Activated naive CD4-positive, alpha-beta T cell treated with anti-CD3 and anti-CD28 coated beads for 36 hours (primary cell): ENCODE data around the gene LHFPL2. TPM values are rescaled to one million over a fixed set of nuclear protein-coding genes. Genes with fewer than 3 reads are reported as not detected.

Source experiments
- CTCF ChIA-PET: fragments of 350-600 bp; sonication (Branson Sonifier 250); formaldehyde crosslinking; loops from one replicate; lab custom pipeline; 2021; ENCODE audit warnings: antibody characterized with exemption; lab: Charles Lee
- DNase-seq: peaks from one replicate; pipeline ENCODE4 v3.0.0-alpha.2; 2020
- H3K27ac Mint-ChIP-seq: one replicate; pipeline ENCODE4 v1.8.0; 2021; ENCODE audit warnings: mild to moderate bottlenecking, mixed read lengths
- H3K27me3 Mint-ChIP-seq: one replicate; pipeline ENCODE4 v1.8.0; 2021; ENCODE audit warnings: low read depth, mixed read lengths
- H3K36me3 Mint-ChIP-seq: one replicate; pipeline ENCODE4 v1.8.0; 2021; ENCODE audit warnings: low read depth, mixed read lengths
- H3K4me1 Mint-ChIP-seq: one replicate; pipeline ENCODE4 v1.8.0; 2021; ENCODE audit warnings: low read depth, mixed read lengths
- H3K4me3 Mint-ChIP-seq: one replicate; pipeline ENCODE4 v1.8.0; 2021; ENCODE audit warnings: mild to moderate bottlenecking, moderate library complexity, mixed read lengths
- H3K9me3 Mint-ChIP-seq: one replicate; pipeline ENCODE4 v1.8.0; 2021; ENCODE audit warnings: mixed read lengths
- intact Hi-C: fragments of 100-400 bp; cut with micrococcal nuclease; formaldehyde crosslinking; loops from one replicate; pipeline ENCODE4 v1.15.1; 2023
- total RNA-seq, 2 experiments: library from RNA; stranded (reverse); gene quantifications; one replicate each; pipeline ENCODE4 v1.2.3, GENCODE V29; 2021

Gene LHFPL2
- total RNA-seq, 2 experiments from 2014 or later: not detected

GRCh38 chr5:78660401-78660800, 11.8 kb upstream of the LHFPL2 start:
- intact Hi-C loops: no loop called here
- no peak for DNase-seq
- Mint-ChIP-seq H3K4me1 (no peaks in the 10 kb centered on the region), H3K27ac (no peak overlapping the region), H3K27me3 (peaks cover 9% of the 10 kb centered on the region), H3K36me3 (no peaks in the 10 kb centered on the region), H3K9me3 (no peaks in the 10 kb centered on the region), H3K4me3 (no peak overlapping the region)
- CTCF ChIA-PET: no interaction called here

DNA sequence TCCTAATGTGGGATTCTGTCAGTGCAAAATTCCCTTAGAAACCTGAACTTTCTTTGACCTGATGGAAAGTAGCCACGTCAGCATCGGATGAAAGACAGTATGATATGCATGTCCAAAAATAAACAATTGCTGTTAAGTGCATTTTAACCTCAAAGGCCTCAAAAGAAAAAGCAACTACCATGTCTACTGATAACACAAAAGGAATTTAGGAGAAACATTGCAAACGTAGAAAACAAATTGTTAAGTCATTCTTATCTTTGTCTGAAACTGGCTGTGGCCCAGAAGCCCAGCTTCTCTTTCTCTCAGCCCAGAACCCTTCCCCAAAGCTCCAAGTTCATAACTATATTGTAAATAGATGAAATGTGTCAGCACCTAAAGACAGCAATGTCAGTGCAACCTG, 11.1 kb upstream of the LHFPL2 start:
- no peak for DNase-seq
- intact Hi-C loops: no loop called here
- CTCF ChIA-PET: no interaction called here
- Mint-ChIP-seq H3K4me1 (no peaks in the 10 kb centered on the region), H3K27ac (no peak overlapping the region), H3K9me3 (no peaks in the 10 kb centered on the region), H3K36me3 (no peaks in the 10 kb centered on the region), H3K27me3 (peaks cover 10% of the 10 kb centered on the region), H3K4me3 (no peak overlapping the region)

DNA sequence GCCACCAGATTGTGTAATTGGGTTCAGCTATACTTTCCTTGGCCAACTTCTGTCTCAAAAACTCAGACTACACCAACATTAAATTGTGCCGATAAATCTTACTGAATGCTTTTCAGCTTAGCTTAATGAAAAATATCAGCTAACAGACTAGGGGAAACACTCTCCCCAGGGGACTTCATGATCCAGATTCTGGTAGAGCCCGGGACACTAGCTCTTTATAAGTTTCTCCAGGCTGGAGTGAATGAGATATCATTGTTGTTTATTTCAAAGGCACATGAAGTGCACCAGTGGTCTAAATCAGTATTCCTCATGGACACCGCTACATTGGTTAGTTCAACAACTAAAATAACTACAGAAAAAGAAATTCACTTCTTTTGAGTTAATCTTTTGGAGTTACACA, 10.5 kb upstream of the LHFPL2 start:
- Mint-ChIP-seq H3K4me3 (no peak overlapping the region), H3K27ac (no peak overlapping the region), H3K36me3 (no peaks in the 10 kb centered on the region), H3K27me3 (peaks cover 9% of the 10 kb centered on the region), H3K4me1 (no peaks in the 10 kb centered on the region), H3K9me3 (no peaks in the 10 kb centered on the region)
- DNase-seq: no peak
- CTCF ChIA-PET: no interaction called here
- intact Hi-C loops: no loop called here

- H3K27ac Mint-ChIP-seq: no peak overlapping the region
- H3K9me3 Mint-ChIP-seq: no peaks in the 10 kb centered on the region
- intact Hi-C loops: no loop called here
- no peaks in the 10 kb centered on the region for H3K36me3 Mint-ChIP-seq
- CTCF ChIA-PET: no interaction called here
- peaks cover 8% of the 10 kb centered on the region for H3K27me3 Mint-ChIP-seq
- DNase-seq: no peak
- no peaks in the 10 kb centered on the region for H3K4me1 Mint-ChIP-seq
- H3K4me3 Mint-ChIP-seq: no peak overlapping the region
Measured at GRCh38 chr5:78657201-78657600, 8.6 kb upstream of the LHFPL2 start.

DNA sequence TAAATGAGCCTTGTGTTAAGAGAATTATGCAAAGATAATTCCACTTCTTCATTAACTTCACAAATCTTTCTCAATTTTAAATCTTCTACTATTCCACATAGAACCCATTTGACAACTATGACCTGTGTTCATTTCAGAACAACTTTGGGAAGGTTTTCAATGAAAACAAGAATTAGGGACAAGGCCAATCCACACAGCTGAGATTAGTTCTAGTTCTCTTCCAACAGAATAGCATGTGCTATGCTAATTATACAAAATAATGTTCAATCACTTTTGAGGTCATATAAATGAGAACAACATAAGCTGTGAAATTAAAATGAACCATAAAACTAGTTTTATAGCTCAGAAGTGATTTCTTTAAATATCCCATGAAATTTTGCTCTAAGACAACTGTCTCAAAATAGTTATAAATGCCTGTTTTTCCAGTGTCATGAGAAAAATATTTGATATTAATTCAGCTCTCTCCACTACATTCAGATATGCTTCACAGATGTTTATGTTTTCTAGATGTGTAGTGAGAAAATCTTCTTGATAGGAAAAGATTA, 7.2 kb upstream of the LHFPL2 start:
- Mint-ChIP-seq H3K9me3 (no peaks in the 10 kb centered on the region), H3K4me1 (no peaks in the 10 kb centered on the region), H3K27ac (no peak overlapping the region), H3K36me3 (no peaks in the 10 kb centered on the region), H3K27me3 (peaks cover 12% of the 10 kb centered on the region), H3K4me3 (no peak overlapping the region)
- intact Hi-C loops: no loop called here
- DNase-seq: no peak
- CTCF ChIA-PET: no interaction called here

GRCh38 chr5:78654386-78654785, 5.8 kb upstream of the LHFPL2 start:
- Mint-ChIP-seq H3K9me3 (no peaks in the 10 kb centered on the region), H3K27ac (no peak overlapping the region), H3K27me3 (peaks cover 21% of the 10 kb centered on the region), H3K4me1 (no peaks in the 10 kb centered on the region), H3K36me3 (no peaks in the 10 kb centered on the region), H3K4me3 (no peak overlapping the region)
- CTCF ChIA-PET: no interaction called here
- no peak for DNase-seq
- intact Hi-C loops: no loop called here

GRCh38 chr5:78653681-78654366, 5.3 kb upstream of the LHFPL2 start:
- peaks cover 21% of the 10 kb centered on the region for H3K27me3 Mint-ChIP-seq
- intact Hi-C loops: no loop called here
- no peaks in the 10 kb centered on the region for H3K9me3 Mint-ChIP-seq
- DNase-seq: no peak
- H3K27ac Mint-ChIP-seq: no peak overlapping the region
- no peaks in the 10 kb centered on the region for H3K36me3 Mint-ChIP-seq
- H3K4me1 Mint-ChIP-seq: no peaks in the 10 kb centered on the region
- CTCF ChIA-PET: no interaction called here
- no peak overlapping the region for H3K4me3 Mint-ChIP-seq

DNA sequence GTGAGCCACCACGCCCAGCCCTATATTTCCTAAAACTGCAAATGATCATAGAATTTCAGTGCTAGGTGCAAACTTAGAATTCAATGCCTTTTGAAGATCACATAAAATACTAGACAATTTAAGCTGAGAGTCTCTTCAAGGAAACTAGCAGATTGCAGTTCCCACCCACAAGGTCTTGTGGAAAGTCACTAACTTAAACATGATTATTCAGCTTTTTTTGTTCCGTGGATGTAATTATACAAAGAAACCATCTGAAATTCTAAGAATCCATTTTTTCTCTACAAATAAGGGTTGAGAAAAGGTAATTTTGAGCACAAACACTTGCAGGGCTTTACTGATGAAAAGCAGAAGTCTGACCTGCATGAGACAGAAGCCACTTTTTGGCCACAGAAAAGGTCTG, 4.5 kb upstream of the LHFPL2 start:
- intact Hi-C loops: no loop called here
- Mint-ChIP-seq H3K9me3 (no peaks in the 10 kb centered on the region), H3K4me1 (no peaks in the 10 kb centered on the region), H3K36me3 (no peaks in the 10 kb centered on the region), H3K4me3 (no peak overlapping the region), H3K27ac (no peak overlapping the region), H3K27me3 (peaks cover 21% of the 10 kb centered on the region)
- DNase-seq: no peak
- CTCF ChIA-PET: no interaction called here

- Mint-ChIP-seq H3K4me1 (peaks cover 10% of the 10 kb centered on the region), H3K36me3 (no peaks in the 10 kb centered on the region), H3K27ac (no peak overlapping the region), H3K9me3 (no peaks in the 10 kb centered on the region), H3K27me3 (peaks cover 29% of the 10 kb centered on the region), H3K4me3 (no peak overlapping the region)
- CTCF ChIA-PET: no interaction called here
- DNase-seq: no peak
- intact Hi-C loops: no loop called here
Measured at GRCh38 chr5:78651468-78651867, 2.9 kb upstream of the LHFPL2 start.

DNA sequence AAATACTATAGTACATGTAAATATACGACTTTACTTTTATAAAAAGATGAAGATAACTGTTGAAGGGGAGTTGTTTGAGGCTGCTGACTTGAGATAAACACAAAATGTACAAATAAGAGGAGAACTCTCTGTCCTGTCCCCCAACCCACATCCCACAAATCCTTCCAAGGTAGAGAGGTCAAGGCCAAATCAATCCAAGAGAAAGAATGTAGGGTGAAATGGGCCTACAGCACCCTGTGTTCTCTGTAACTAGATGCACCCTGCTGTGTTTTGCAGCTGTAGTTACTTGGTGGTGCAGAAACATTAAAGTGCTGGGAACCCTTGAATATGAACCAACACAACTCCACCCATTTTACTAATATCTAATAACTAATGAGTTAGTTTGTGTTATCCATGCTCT, 2.0 kb upstream of the LHFPL2 start:
- Mint-ChIP-seq H3K4me3 (no peak overlapping the region), H3K36me3 (no peaks in the 10 kb centered on the region), H3K4me1 (peaks cover 10% of the 10 kb centered on the region), H3K27me3 (peaks cover 35% of the 10 kb centered on the region), H3K9me3 (no peaks in the 10 kb centered on the region), H3K27ac (no peak overlapping the region)
- DNase-seq: no peak
- intact Hi-C loops: no loop called here
- CTCF ChIA-PET: no interaction called here

DNA sequence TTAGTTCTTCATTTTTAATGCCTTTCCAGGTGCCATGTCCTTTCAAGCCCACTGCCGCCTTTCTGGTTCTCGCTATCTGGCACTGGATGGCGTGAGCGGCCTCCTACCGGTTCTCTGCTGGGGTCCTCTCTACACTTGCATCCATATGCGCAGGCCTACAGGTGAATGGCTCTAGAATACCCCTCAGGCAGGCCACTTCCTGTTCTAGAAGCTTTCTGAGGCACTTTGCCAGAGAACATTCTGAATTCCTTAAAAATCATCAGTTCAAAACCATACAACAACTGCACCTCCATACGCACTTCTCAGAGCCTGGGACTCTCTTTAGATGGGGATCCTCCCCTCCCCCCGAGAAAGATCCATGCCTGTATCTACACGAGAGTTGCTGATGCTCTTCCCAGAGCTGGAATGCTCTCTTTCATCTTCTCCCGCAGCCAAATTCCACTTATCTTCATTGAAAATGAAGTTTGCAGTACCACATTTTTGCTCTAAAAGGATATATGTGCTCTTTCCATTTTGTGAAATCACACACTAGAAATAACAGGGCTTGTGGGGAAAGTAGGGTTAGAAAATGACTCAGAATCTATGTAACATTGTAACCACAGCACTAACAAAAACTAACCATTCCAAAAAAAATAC, 1.4 kb upstream of the LHFPL2 start:
- Mint-ChIP-seq H3K4me1 (peaks cover 10% of the 10 kb centered on the region), H3K36me3 (no peaks in the 10 kb centered on the region), H3K9me3 (no peaks in the 10 kb centered on the region), H3K27ac (no peak overlapping the region), H3K27me3 (peaks cover 38% of the 10 kb centered on the region), H3K4me3 (peak overlapping the region; percentile 55)
- intact Hi-C loops: no loop called here
- CTCF ChIA-PET: no interaction called here
- DNase-seq: no peak

DNA sequence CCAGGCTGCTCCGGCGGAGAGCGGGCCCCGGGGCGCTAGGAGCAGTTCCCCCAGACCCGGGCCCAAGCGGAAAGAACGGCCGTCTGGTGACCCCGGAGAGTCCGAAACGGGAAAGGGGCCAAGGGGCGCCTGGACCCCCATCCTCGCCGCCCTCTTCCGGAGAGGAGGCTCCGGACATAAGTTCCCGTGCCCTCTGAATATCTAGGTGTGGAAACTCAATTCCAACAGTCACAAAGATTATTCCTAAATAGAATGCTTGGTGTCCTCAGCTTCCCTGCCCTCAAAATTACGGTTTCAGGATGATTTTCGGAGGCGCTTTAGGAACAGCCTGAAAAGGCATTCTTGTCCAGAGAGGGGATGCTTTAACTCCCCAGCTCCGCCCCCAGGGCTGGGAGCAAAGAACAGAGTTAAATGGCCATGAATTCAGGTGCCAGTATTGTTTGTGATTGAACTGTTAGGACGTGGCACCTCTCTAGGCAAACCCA, 681 bp upstream of the LHFPL2 start:
- no peak overlapping the region for H3K27ac Mint-ChIP-seq
- peak overlapping the region; percentile 55 for H3K4me3 Mint-ChIP-seq
- CTCF ChIA-PET: no interaction called here
- peaks cover 10% of the 10 kb centered on the region for H3K4me1 Mint-ChIP-seq
- no peaks in the 10 kb centered on the region for H3K36me3 Mint-ChIP-seq
- intact Hi-C loops: no loop called here
- DNase-seq: no peak
- no peaks in the 10 kb centered on the region for H3K9me3 Mint-ChIP-seq
- peaks cover 44% of the 10 kb centered on the region for H3K27me3 Mint-ChIP-seq

GRCh38 chr5:78647838-78648358, 674 bp downstream of the LHFPL2 start:
- H3K4me1 Mint-ChIP-seq: peaks cover 10% of the 10 kb centered on the region
- H3K27me3 Mint-ChIP-seq: peaks cover 47% of the 10 kb centered on the region
- no peaks in the 10 kb centered on the region for H3K9me3 Mint-ChIP-seq
- H3K27ac Mint-ChIP-seq: no peak overlapping the region
- intact Hi-C loops: no loop called here
- CTCF ChIA-PET: interaction anchor here (0.6 kb wide), 1 partner anchor 191 kb away, joined by 3 read pairs; no protein-coding TSS in a partner anchor
- H3K36me3 Mint-ChIP-seq: no peaks in the 10 kb centered on the region
- no peak for DNase-seq
- peak overlapping the region; percentile 64 for H3K4me3 Mint-ChIP-seq
